SK-N-SH (cell line): ENCODE data around the gene LRRC3C. TPM values are rescaled to one million over a fixed set of nuclear protein-coding genes. Genes with fewer than 3 reads are reported as not detected.

ENCODE experiments used
- CTCF ChIA-PET: fragments of 300-600, 350-600 bp; formaldehyde crosslinking; extraction: SDS; loops from one replicate; lab custom pipeline; 2021; lab: Yijun Ruan, JAX
- POLR2A ChIA-PET: fragments of 350-600 bp; sonication (Branson Sonifier 250); formaldehyde crosslinking; extraction: SDS; loops from one replicate; lab custom pipeline; 2020; ENCODE audit warnings: antibody characterized with exemption, inconsistent platforms; lab: Yijun Ruan, JAX
- DNase-seq: peaks from one replicate; pipeline ENCODE4 v3.0.0; 2012
- H2AFZ ChIP-seq: fragments of 200-600 bp; sonication (generic); 2 replicates; pipeline ENCODE4 v1.8.1; 2016; ENCODE audit warnings: antibody characterized with exemption, mild to moderate bottlenecking, low read depth
- H3F3A ChIP-seq: fragments of 200-600 bp; sonication (generic); replicated peaks from 2 replicates; pipeline ENCODE3; 2016; ENCODE audit warnings: antibody characterized with exemption, mild to moderate bottlenecking; ENCODE audit not compliant: insufficient read depth
- H3K27ac ChIP-seq, 2 experiments: fragments of 200-500 bp in 1 of 2; fragments of 200-600 bp in 1 of 2; sonication (Bioruptor generic) in 1 of 2; sonication (generic), shearing (Covaris generic) in 1 of 2; 2 replicates each; pipeline versions ENCODE4 v1.5.1 to v1.6.1; 2014 to 2016; ENCODE audit warnings: low read depth in 2 of 2, inconsistent platforms in 1 of 2, low read length in 1 of 2, mild to moderate bottlenecking in 1 of 2, mixed read lengths in 1 of 2
- H3K27me3 ChIP-seq: fragments of 200-600 bp; sonication (generic), shearing (Covaris generic); 2 replicates; pipeline ENCODE4 v1.6.1; 2016; ENCODE audit warnings: mixed run types; ENCODE audit not compliant: insufficient read depth
- H3K36me3 ChIP-seq, 2 experiments: fragments of 200-500 bp in 1 of 2; fragments of 200-600 bp in 1 of 2; sonication (Bioruptor generic) in 1 of 2; sonication (generic) in 1 of 2; replicated peaks in 1 of 2; 2 replicates each; pipeline versions ENCODE3 to v1.5.1; 2014 to 2016; ENCODE audit warnings: low read length in 1 of 2, mild to moderate bottlenecking in 1 of 2; ENCODE audit not compliant: insufficient read depth in 2 of 2, control insufficient read depth in 1 of 2
- H3K4me1 ChIP-seq, 2 experiments: fragments of 200-500 bp in 1 of 2; fragments of 200-600 bp in 1 of 2; sonication (Bioruptor generic) in 1 of 2; sonication (generic), shearing (Covaris generic) in 1 of 2; 2 replicates each; pipeline versions ENCODE4 v1.5.1 to v1.6.1; 2014 to 2016; ENCODE audit warnings: low read depth in 1 of 2, low read length in 1 of 2, mixed run types in 1 of 2; ENCODE audit not compliant: insufficient read depth in 2 of 2, control insufficient read depth in 1 of 2
- H3K4me2 ChIP-seq: fragments of 200-600 bp; sonication (generic), shearing (Covaris generic); 2 replicates; pipeline ENCODE4 v1.6.1; 2017; ENCODE audit warnings: mixed run types
- H3K4me3 ChIP-seq, 2 experiments: fragments of 200-500 bp in 1 of 2; fragments of 200-600 bp in 1 of 2; sonication (Bioruptor generic) in 1 of 2; sonication (generic), shearing (Covaris generic) in 1 of 2; 2 replicates each; pipeline versions ENCODE4 v1.5.1 to v1.8.1; 2014 to 2016; ENCODE audit warnings: low read depth in 2 of 2, inconsistent platforms in 1 of 2, low read length in 1 of 2, mild to moderate bottlenecking in 1 of 2, mixed read lengths in 1 of 2, moderate library complexity in 1 of 2
- H3K79me2 ChIP-seq: fragments of 200-600 bp; sonication (generic); 2 replicates; pipeline ENCODE4 v1.8.1; 2017; ENCODE audit warnings: mild to moderate bottlenecking; ENCODE audit not compliant: insufficient read depth
- H3K9ac ChIP-seq: fragments of 200-600 bp; sonication (generic); 2 replicates; pipeline ENCODE4 v1.6.1; 2017; ENCODE audit warnings: mixed run types
- H3K9me2 ChIP-seq: fragments of 200-600 bp; sonication (generic); 2 replicates; pipeline ENCODE4 v1.6.1; 2017; ENCODE audit warnings: mixed run types
- H3K9me3 ChIP-seq: fragments of 200-600 bp; sonication (generic); 2 replicates; pipeline ENCODE4 v1.6.1; 2017; ENCODE audit warnings: mixed run types, mild to moderate bottlenecking, moderate library complexity
- H4K20me1 ChIP-seq: fragments of 200-600 bp; sonication (generic); 2 replicates; pipeline ENCODE4 v1.6.1; 2017; ENCODE audit warnings: mild to moderate bottlenecking, mixed run types; ENCODE audit not compliant: insufficient read depth
- CTCF ChIP-seq: fragments of 200-600 bp; sonication (generic); IDR thresholded peaks from 2 replicates; pipeline ENCODE4 v1.6.1; 2017; ENCODE audit warnings: antibody characterized with exemption, mild to moderate bottlenecking, moderate library complexity
- ELF1 ChIP-seq: IDR thresholded peaks from 2 replicates; pipeline ENCODE4 v1.4.0; 2012
- FOSL2 ChIP-seq: IDR thresholded peaks from 2 replicates; pipeline ENCODE4 v1.4.0; 2012; ENCODE audit warnings: low read depth, mild to moderate bottlenecking, moderate library complexity, borderline replicate concordance
- GABPA ChIP-seq: IDR thresholded peaks from 2 replicates; pipeline ENCODE4 v1.4.0; 2012; ENCODE audit warnings: low read depth, mild to moderate bottlenecking
- GATA2 ChIP-seq: sonication (generic); formaldehyde crosslinking; IDR thresholded peaks from 2 replicates; pipeline ENCODE4 v1.5.0; 2020; ENCODE audit warnings: mild to moderate bottlenecking, missing genetic modification reagents
- PBX3 ChIP-seq: IDR thresholded peaks from 2 replicates; pipeline ENCODE4; 2012
- POLR2AphosphoS5 ChIP-seq: IDR thresholded peaks from 2 replicates; pipeline ENCODE4 v1.6.1; 2012; ENCODE audit warnings: low read depth, low read length
- RAD21 ChIP-seq: IDR thresholded peaks from 2 replicates; pipeline ENCODE4 v1.6.1; 2012; ENCODE audit warnings: mild to moderate bottlenecking, low read length
- RCOR1 ChIP-seq: fragments of 150-350 bp; IDR thresholded peaks from 2 replicates; pipeline ENCODE4 v1.6.1; 2017; ENCODE audit warnings: antibody characterized with exemption, low read length
- REST ChIP-seq: IDR thresholded peaks from 2 replicates; pipeline ENCODE4 v1.6.1; 2012; ENCODE audit warnings: mild to moderate bottlenecking, low read depth, low read length, moderate library complexity
- SIN3A ChIP-seq: IDR thresholded peaks from 2 replicates; pipeline ENCODE4 v1.6.1; 2012; ENCODE audit warnings: low read depth, mild to moderate bottlenecking, low read length, moderate library complexity, borderline replicate concordance
- SMC3 ChIP-seq: IDR thresholded peaks from 2 replicates; pipeline ENCODE4 v1.6.1; 2012; ENCODE audit warnings: low read depth, low read length, improper control_type of control experiment
- TCF12 ChIP-seq: IDR thresholded peaks from 2 replicates; pipeline ENCODE4 v1.4.0; 2012
- TEAD4 ChIP-seq: IDR thresholded peaks from 2 replicates; pipeline ENCODE4 v1.4.0; 2012; ENCODE audit warnings: mild to moderate bottlenecking, borderline replicate concordance; ENCODE audit not compliant: insufficient read depth
- WGBS: methylation state at CpG from one replicate; pipeline ENCODE4 v1.1.6; 2017; ENCODE audit warnings: low lambda C conversion rate; 5-methylcytosine and 5-hydroxymethylcytosine counted together
- polyA plus RNA-seq, 3 experiments: library from polyadenylated mRNA; depleted of rRNA; stranded (reverse); fragments of >200 nt; gene quantifications; 2 replicates each; pipeline ENCODE4 v1.2.3, GENCODE V29; 2012

The LRRC3C gene
- polyA plus RNA-seq, 1 of the 3 experiments (the other 2 are of a cell fraction), result not detected

GRCh38 chr17:39963829-39964228 is 36.3 kb downstream of the LRRC3C start:
- Histone ChIP-seq H3K27me3 (no peaks in the 10 kb centered on the region), H3K4me1 (no peaks in the 10 kb centered on the region), H3K9ac (no peak overlapping the region), H3K9me2 (no peaks in the 10 kb centered on the region), H3K36me3 (no peaks in the 10 kb centered on the region), H4K20me1 (no peaks in the 10 kb centered on the region), H3K9me3 (no peaks in the 10 kb centered on the region), H3K27ac (no peak overlapping the region), H3F3A (no peaks in the 10 kb centered on the region), H2AFZ (no peak overlapping the region), H3K4me2 (no peak overlapping the region), H3K4me3 (no peak overlapping the region), H3K79me2 (no peaks in the 10 kb centered on the region)
- TF ChIP-seq SMC3, result no peak
- TF ChIP-seq GATA2, result no peak
- TF ChIP-seq REST, result no peak
- no peak for TF ChIP-seq RCOR1
- no peak for TF ChIP-seq SIN3A
- no peak for TF ChIP-seq ELF1
- no peak for TF ChIP-seq PBX3
- TF ChIP-seq RAD21, result no peak
- no peak for TF ChIP-seq POLR2AphosphoS5
- no peak for TF ChIP-seq GABPA
- no peak for TF ChIP-seq FOSL2
- no peak for DNase-seq
- 46% methylated on average over 6 of the region's 6 CpGs for WGBS
- ChIA-PET POLR2A (no interaction called here), CTCF (interaction anchor here (1.0 to 3.9 kb wide), 2 partner anchors 16 to 159 kb away, joined by 3 to 15 read pairs; partner anchors contain the start of gene PSMD3)

- H3K27ac ChIP-seq, result no peak overlapping the region
- no peak overlapping the region for H3K4me3 ChIP-seq
- H2AFZ ChIP-seq, result no peak overlapping the region
- WGBS, result 49% methylated on average over 8 of the region's 8 CpGs
- H3K9me2 ChIP-seq, result no peaks in the 10 kb centered on the region
- H3F3A ChIP-seq, result no peaks in the 10 kb centered on the region
- H3K9me3 ChIP-seq, result no peaks in the 10 kb centered on the region
- no peak overlapping the region for H3K9ac ChIP-seq
- no peaks in the 10 kb centered on the region for H3K79me2 ChIP-seq
- H3K36me3 ChIP-seq, result no peaks in the 10 kb centered on the region
- no peaks in the 10 kb centered on the region for H3K27me3 ChIP-seq
- CTCF ChIA-PET, result interaction anchor here (0.7 to 3.9 kb wide), 4 partner anchors 15 to 92 kb away, joined by 3 to 15 read pairs (median 6); partner anchors contain the start of gene PSMD3
- POLR2A ChIA-PET, result no interaction called here
- H3K4me2 ChIP-seq, result no peak overlapping the region
- no peaks in the 10 kb centered on the region for H3K4me1 ChIP-seq
- TF ChIP-seq TEAD4 (no peak), CTCF (no peak), TCF12 (peak; percentile 46; the same call in 1 of the 2 replicates)
- TF ChIP-seq, all 33 proteins: peak for 1
- H4K20me1 ChIP-seq, result no peaks in the 10 kb centered on the region
- DNase-seq, result no peak
These were observed 37.6 kb downstream of the LRRC3C start for GRCh38 chr17:39965017-39965699.
